GM21786 (cell line): ENCODE measurements around the gene OPCML.

Experiments
- ATAC-seq: cut with Tn5 transposase; IDR thresholded peaks from one replicate; pipeline ENCODE4 v1.9.1; 2021; ENCODE audit not compliant: unreplicated experiment

The OPCML gene

GRCh38 chr11:132472411-132473172 lies 1059.7 kb downstream of the OPCML start:
- no peak for ATAC-seq

GRCh38 chr11:132471466-132471865 lies 1060.8 kb downstream of the OPCML start:
- ATAC-seq, result no peak

- no peak for ATAC-seq
Observed at GRCh38 chr11:132466983-132467382, 1065.3 kb downstream of the OPCML start.

GRCh38 chr11:132464939-132465338 lies 1067.4 kb downstream of the OPCML start:
- no peak for ATAC-seq

GRCh38 chr11:132464003-132464342 lies 1068.3 kb downstream of the OPCML start:
- ATAC-seq, result no peak

GRCh38 chr11:132463295-132464002 lies 1068.9 kb downstream of the OPCML start:
- no peak for ATAC-seq

- no peak for ATAC-seq
Observed at GRCh38 chr11:132459736-132460135, 1072.6 kb downstream of the OPCML start.

- no peak for ATAC-seq
Observed at GRCh38 chr11:132457445-132457844, 1074.9 kb downstream of the OPCML start.

GRCh38 chr11:132456751-132457328 lies 1075.5 kb downstream of the OPCML start:
- ATAC-seq, result no peak

GRCh38 chr11:132455044-132455443 lies 1077.3 kb downstream of the OPCML start:
- no peak for ATAC-seq

- ATAC-seq, result no peak
Observed at GRCh38 chr11:132453406-132453805, 1078.9 kb downstream of the OPCML start.

GRCh38 chr11:132452616-132453015 lies 1079.7 kb downstream of the OPCML start:
- ATAC-seq, result no peak

GRCh38 chr11:132451942-132452601 lies 1080.2 kb downstream of the OPCML start:
- ATAC-seq, result no peak

GRCh38 chr11:132450631-132451030 lies 1081.7 kb downstream of the OPCML start:
- ATAC-seq, result no peak

GRCh38 chr11:132448334-132448995 lies 1083.8 kb downstream of the OPCML start:
- no peak for ATAC-seq

GRCh38 chr11:132447761-132448160 lies 1084.5 kb downstream of the OPCML start:
- ATAC-seq, result no peak

- ATAC-seq, result no peak
Observed at GRCh38 chr11:132445859-132446291, 1086.4 kb downstream of the OPCML start.

- ATAC-seq, result no peak
Observed at GRCh38 chr11:132444911-132445310, 1087.4 kb downstream of the OPCML start.

- ATAC-seq, result no peak
Observed at GRCh38 chr11:132439711-132440255, 1092.5 kb downstream of the OPCML start.

GRCh38 chr11:132438418-132438817 lies 1093.9 kb downstream of the OPCML start:
- ATAC-seq, result no peak
